ENCODE measurements around the gene KRT85.

KRT85 gene

GRCh38 chr12:52322069-52322468 is 45.2 kb downstream of the KRT85 start:
- H3K27me3 ChIP-seq (ENCODE audit: insufficient read depth, low read length): 0 out of 2 replicates have a peak, but pooled peaks cover 15% of the 10 kb centered on the region
- H3K9me3 ChIP-seq (ENCODE audit: low read length): no peaks in the 10 kb centered on the region
- no peak overlapping the region for H3K9ac ChIP-seq (ENCODE audit: low read length)

DNA sequence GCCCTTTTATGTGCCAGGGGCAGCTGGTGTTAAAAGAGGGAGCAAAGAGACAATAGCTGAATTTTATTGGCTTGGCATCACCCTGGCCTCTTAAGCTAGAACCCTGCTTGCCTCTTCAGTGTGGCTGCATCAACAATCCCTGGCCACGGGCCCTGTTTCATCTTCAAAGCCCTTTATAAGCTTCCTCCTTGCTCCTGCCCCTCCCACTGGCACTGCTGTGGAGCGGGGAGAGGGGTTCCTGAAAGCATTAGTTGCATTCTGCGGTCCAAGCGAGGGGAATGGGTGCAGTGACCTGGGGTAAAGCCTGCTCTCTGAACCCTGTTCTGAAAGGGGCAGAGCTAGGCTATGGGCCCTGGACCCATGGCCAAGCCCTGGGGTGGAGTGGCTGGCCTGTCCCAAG is 45.9 kb downstream of the KRT85 start:
- no peak for TF ChIP-seq EZH2 (IDR thresholded peaks at IDR 0.05; ENCODE audit: borderline replicate concordance, low read length)
- no peak for TF ChIP-seq CTCF (IDR thresholded peaks at IDR 0.05; ENCODE audit: low read length)
- Histone ChIP-seq H4K20me1 (ENCODE audit: insufficient read depth, low read length) (no peaks in the 10 kb centered on the region), H2AFZ (ENCODE audit: low read length) (no peak overlapping the region), H3K9me3 (ENCODE audit: low read length) (no peaks in the 10 kb centered on the region), H3K36me3 (ENCODE audit: insufficient read depth, low read length) (no peaks in the 10 kb centered on the region), H3K79me2 (ENCODE audit: insufficient read depth, low read length) (no peaks in the 10 kb centered on the region), H3K4me1 (ENCODE audit: insufficient read depth, low read length, severe bottlenecking) (no peaks in the 10 kb centered on the region), H3K4me3 (ENCODE audit: low read depth, low read length, poor library complexity, severe bottlenecking) (no peak overlapping the region), H3K4me2 (ENCODE audit: low read length) (no peak overlapping the region), H3K9me2 (ENCODE audit: low read depth, low read length) (no peaks in the 10 kb centered on the region), H3K27me3 (ENCODE audit: insufficient read depth, low read length) (0 out of 2 replicates have a peak, but pooled peaks cover 15% of the 10 kb centered on the region), H3K27ac (ENCODE audit: low read depth, low read length, poor library complexity, severe bottlenecking) (no peak overlapping the region), H3K9ac (ENCODE audit: low read length) (no peak overlapping the region), H3F3A (ENCODE audit: insufficient read depth, low read length) (no peaks in the 10 kb centered on the region)

More at GRCh38 chr12:52322069-52322468, 45.2 kb downstream of the KRT85 start:
- Histone ChIP-seq H3K4me3 (ENCODE audit: low read depth, low read length, poor library complexity, severe bottlenecking) (no peak overlapping the region), H3K79me2 (ENCODE audit: insufficient read depth, low read length) (no peaks in the 10 kb centered on the region), H4K20me1 (ENCODE audit: insufficient read depth, low read length) (no peaks in the 10 kb centered on the region), H3K4me1 (ENCODE audit: insufficient read depth, low read length, severe bottlenecking) (no peaks in the 10 kb centered on the region), H2AFZ (ENCODE audit: low read length) (no peak overlapping the region), H3K36me3 (ENCODE audit: insufficient read depth, low read length) (no peaks in the 10 kb centered on the region), H3K4me2 (ENCODE audit: low read length) (no peak overlapping the region), H3F3A (ENCODE audit: insufficient read depth, low read length) (no peaks in the 10 kb centered on the region), H3K27ac (ENCODE audit: low read depth, low read length, poor library complexity, severe bottlenecking) (no peak overlapping the region), H3K9me2 (ENCODE audit: low read depth, low read length) (no peaks in the 10 kb centered on the region)
- TF ChIP-seq EZH2 (IDR thresholded peaks at IDR 0.05; ENCODE audit: borderline replicate concordance, low read length) (no peak), CTCF (IDR thresholded peaks at IDR 0.05; ENCODE audit: low read length) (no peak)

- Histone ChIP-seq H3K4me1 (ENCODE audit: insufficient read depth, low read length, severe bottlenecking) (no peaks in the 10 kb centered on the region), H4K20me1 (ENCODE audit: insufficient read depth, low read length) (no peaks in the 10 kb centered on the region), H3K36me3 (ENCODE audit: insufficient read depth, low read length) (no peaks in the 10 kb centered on the region), H3F3A (ENCODE audit: insufficient read depth, low read length) (no peaks in the 10 kb centered on the region), H3K9me3 (ENCODE audit: low read length) (no peaks in the 10 kb centered on the region), H2AFZ (ENCODE audit: low read length) (no peak within 1 kb of the TSS), H3K4me3 (ENCODE audit: low read depth, low read length, poor library complexity, severe bottlenecking) (no peak within 1 kb of the TSS), H3K9ac (ENCODE audit: low read length) (no peak within 1 kb of the TSS), H3K9me2 (ENCODE audit: low read depth, low read length) (no peaks in the 10 kb centered on the region), H3K79me2 (ENCODE audit: insufficient read depth, low read length) (no peaks in the 10 kb centered on the region), H3K27ac (ENCODE audit: low read depth, low read length, poor library complexity, severe bottlenecking) (no peak within 1 kb of the TSS), H3K4me2 (ENCODE audit: low read length) (no peak within 1 kb of the TSS), H3K27me3 (ENCODE audit: insufficient read depth, low read length) (0 out of 2 replicates have a peak, but pooled peaks cover 15% of the 10 kb centered on the region)
- no peak for TF ChIP-seq EZH2 (IDR thresholded peaks at IDR 0.05; ENCODE audit: borderline replicate concordance, low read length)
- TF ChIP-seq CTCF (IDR thresholded peaks at IDR 0.05; ENCODE audit: low read length): no peak
Measured at GRCh38 chr12:52320784-52321400, 46.4 kb downstream of the KRT85 start, which contains the start of gene KRT83. Gene KRT83, minus strand, starts transcription at chr12:52321398. Its CDS starts 63 bp downstream, at chr12:52321335.

Data from OCI-LY1 (cell line).